HL-60 (cell line): ENCODE data around the gene NINJ1.

ENCODE experiments used
- POLR2AphosphoS5 ChIP-seq: IDR thresholded peaks from 2 replicates; pipeline ENCODE4 v1.6.1; 2012; ENCODE audit warnings: low read depth
- REST ChIP-seq: IDR thresholded peaks from 2 replicates; pipeline ENCODE4 v1.6.1; 2012; ENCODE audit warnings: low read depth; ENCODE audit not compliant: insufficient replicate concordance
- TF ChIP-seq, protein P1 (sequence below): IDR thresholded peaks from one replicate; pipeline ENCODE4 v1.5.1; 2011; ENCODE audit warnings: low read length, control low read depth, inconsistent platforms; ENCODE audit not compliant: insufficient read depth

- TF ChIP-seq POLR2AphosphoS5 (no peak), REST (no peak)
- TF ChIP-seq, protein P1, sequence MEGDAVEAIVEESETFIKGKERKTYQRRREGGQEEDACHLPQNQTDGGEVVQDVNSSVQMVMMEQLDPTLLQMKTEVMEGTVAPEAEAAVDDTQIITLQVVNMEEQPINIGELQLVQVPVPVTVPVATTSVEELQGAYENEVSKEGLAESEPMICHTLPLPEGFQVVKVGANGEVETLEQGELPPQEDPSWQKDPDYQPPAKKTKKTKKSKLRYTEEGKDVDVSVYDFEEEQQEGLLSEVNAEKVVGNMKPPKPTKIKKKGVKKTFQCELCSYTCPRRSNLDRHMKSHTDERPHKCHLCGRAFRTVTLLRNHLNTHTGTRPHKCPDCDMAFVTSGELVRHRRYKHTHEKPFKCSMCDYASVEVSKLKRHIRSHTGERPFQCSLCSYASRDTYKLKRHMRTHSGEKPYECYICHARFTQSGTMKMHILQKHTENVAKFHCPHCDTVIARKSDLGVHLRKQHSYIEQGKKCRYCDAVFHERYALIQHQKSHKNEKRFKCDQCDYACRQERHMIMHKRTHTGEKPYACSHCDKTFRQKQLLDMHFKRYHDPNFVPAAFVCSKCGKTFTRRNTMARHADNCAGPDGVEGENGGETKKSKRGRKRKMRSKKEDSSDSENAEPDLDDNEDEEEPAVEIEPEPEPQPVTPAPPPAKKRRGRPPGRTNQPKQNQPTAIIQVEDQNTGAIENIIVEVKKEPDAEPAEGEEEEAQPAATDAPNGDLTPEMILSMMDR: no peak
Observed at GRCh38 chr9:93117924-93118862, 15.9 kb downstream of the NINJ1 start.
